ENCODE data around the gene PTPRJ. TPM values are rescaled to one million over a fixed set of nuclear protein-coding genes. Genes with fewer than 3 reads are reported as not detected.

The PTPRJ gene
- total and polyA plus RNA-seq, 3 donors from 2014 or later = 4.3 to 8.2 (median 6.6) TPM

DNA sequence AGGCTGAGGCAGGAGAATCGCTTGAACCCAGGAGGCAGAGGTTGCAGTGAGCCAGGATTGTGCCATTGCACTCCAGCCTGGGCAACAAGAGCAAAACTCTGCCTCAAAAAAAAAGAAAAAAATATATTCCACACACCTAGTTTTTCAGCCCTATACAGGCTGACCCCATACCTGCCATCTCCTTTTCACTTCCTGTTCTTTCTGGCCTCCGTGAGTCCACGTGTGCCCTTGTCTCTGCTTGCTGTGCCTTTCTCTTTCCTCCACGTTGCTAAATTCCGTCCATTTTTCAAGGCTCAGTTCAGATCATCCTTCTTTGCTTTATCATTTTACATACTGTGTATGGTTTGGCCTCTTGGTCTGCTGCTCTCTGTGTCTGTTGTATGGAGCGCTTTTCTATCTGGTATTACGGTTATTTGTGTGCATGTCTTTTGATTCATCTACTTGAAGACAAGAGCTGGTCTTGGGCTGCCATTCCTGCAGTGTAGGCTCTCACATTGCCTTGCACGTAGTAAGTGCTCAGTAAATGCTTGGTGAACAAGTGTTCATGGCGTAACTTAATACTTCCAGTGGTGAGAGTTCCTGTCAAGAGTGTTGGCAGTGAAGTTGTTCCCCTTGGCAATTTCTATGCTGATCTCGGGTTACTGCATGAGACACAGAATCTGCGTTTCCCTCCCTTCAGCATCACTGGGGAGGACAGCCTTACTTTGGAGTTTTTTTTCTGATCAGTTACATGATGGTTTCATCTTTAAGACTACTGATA lies 57.5 kb downstream of the PTPRJ start:
- intact Hi-C loops (cut with DNase I; ENCODE audit: low total_unique reads) = no loop called here
- Histone ChIP-seq H3K36me3 (ENCODE audit: low read depth, missing control alignments) (no peaks in the 10 kb centered on the region), H3K4me1 (no peaks in the 10 kb centered on the region), H3K27ac (no peak overlapping the region), H3K27me3 (no peaks in the 10 kb centered on the region), H3K9me3 (no peaks in the 10 kb centered on the region), H3K4me3 (no peak overlapping the region)
- WGBS, 2 donors = 92 to 93% methylated on average over 11 of the region's 11 CpGs
- no peak for TF ChIP-seq POLR2A (IDR thresholded peaks at IDR 0.05)
- TF ChIP-seq, protein P1, sequence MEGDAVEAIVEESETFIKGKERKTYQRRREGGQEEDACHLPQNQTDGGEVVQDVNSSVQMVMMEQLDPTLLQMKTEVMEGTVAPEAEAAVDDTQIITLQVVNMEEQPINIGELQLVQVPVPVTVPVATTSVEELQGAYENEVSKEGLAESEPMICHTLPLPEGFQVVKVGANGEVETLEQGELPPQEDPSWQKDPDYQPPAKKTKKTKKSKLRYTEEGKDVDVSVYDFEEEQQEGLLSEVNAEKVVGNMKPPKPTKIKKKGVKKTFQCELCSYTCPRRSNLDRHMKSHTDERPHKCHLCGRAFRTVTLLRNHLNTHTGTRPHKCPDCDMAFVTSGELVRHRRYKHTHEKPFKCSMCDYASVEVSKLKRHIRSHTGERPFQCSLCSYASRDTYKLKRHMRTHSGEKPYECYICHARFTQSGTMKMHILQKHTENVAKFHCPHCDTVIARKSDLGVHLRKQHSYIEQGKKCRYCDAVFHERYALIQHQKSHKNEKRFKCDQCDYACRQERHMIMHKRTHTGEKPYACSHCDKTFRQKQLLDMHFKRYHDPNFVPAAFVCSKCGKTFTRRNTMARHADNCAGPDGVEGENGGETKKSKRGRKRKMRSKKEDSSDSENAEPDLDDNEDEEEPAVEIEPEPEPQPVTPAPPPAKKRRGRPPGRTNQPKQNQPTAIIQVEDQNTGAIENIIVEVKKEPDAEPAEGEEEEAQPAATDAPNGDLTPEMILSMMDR (IDR thresholded peaks at IDR 0.05) = no peak
- no peak for DNase-seq

- Histone ChIP-seq H3K4me1 (no peaks in the 10 kb centered on the region), H3K27ac (no peak overlapping the region), H3K4me3 (no peak overlapping the region), H3K9me3 (no peaks in the 10 kb centered on the region), H3K27me3 (no peaks in the 10 kb centered on the region), H3K36me3 (ENCODE audit: low read depth, missing control alignments) (no peaks in the 10 kb centered on the region)
- WGBS, 2 donors = 87 to 90% methylated on average over 13 of the region's 13 CpGs
- TF ChIP-seq, protein P1 (IDR thresholded peaks at IDR 0.05) = no peak
- TF ChIP-seq POLR2A (IDR thresholded peaks at IDR 0.05) = no peak
- intact Hi-C loops (cut with DNase I; ENCODE audit: low total_unique reads) = no loop called here
- no peak for DNase-seq
Measured at GRCh38 chr11:48040830-48041444, 60.6 kb downstream of the PTPRJ start.

DNA sequence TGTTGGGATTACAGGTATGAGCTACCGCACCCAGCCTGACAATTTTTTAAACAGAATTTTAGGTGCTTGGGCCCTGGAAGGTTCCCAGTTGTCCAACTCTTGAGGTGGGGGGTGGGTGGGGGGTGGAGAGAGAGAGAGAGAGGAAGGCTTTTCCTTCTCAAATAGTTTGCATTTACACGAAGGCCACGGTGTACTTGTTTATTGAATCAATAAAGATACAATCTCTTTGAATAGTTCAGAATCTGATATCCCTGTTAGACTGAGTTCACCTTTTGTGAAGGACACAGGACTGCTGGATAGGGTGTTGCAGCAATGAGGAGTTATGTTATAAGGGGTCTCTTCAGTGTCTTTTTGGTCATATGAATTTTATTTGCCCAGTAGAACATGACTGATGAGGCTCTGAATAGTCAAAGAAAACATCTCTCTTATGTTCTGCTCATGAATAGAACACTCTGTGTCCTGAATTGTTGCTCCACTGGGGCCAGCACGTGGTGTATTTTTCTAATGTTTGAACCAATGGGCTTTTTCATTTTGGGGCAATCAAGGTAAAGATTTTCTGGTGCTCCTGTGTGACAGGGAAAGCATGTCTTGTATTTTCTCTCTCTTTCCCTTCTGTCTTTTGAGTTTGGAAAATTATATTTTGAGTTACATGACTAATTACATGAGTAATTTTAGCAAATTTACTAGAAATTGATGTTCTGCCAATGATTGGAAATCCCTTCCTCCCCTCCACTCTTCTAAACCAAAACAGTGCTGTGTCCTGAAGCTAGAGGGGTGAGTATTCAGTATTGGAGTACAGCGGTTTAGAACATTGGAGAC lies 61.7 kb downstream of the PTPRJ start:
- WGBS, 2 donors = 79 to 83% methylated on average over 5 of the region's 5 CpGs
- no peak for DNase-seq
- no peaks in the 10 kb centered on the region for H3K4me1 ChIP-seq

GRCh38 chr11:48043111-48043990 lies 63.0 kb downstream of the PTPRJ start:
- Histone ChIP-seq H3K4me1 (no peaks in the 10 kb centered on the region), H3K36me3 (ENCODE audit: low read depth, missing control alignments) (no peaks in the 10 kb centered on the region), H3K9me3 (no peaks in the 10 kb centered on the region), H3K4me3 (no peak overlapping the region), H3K27me3 (no peaks in the 10 kb centered on the region), H3K27ac (no peak overlapping the region)
- TF ChIP-seq, protein P1 (IDR thresholded peaks at IDR 0.05) = no peak
- no peak for TF ChIP-seq POLR2A (IDR thresholded peaks at IDR 0.05)
- WGBS, 2 donors = 72 to 81% methylated on average over 8 of the region's 8 CpGs
- intact Hi-C loops (cut with DNase I; ENCODE audit: low total_unique reads) = no loop called here
- DNase-seq = no peak

More for the DNA sequence above, 61.7 kb downstream of the PTPRJ start:
- Histone ChIP-seq H3K36me3 (ENCODE audit: low read depth, missing control alignments) (no peaks in the 10 kb centered on the region), H3K4me3 (no peak overlapping the region), H3K27ac (no peak overlapping the region), H3K27me3 (no peaks in the 10 kb centered on the region), H3K9me3 (no peaks in the 10 kb centered on the region)
- intact Hi-C loops (cut with DNase I; ENCODE audit: low total_unique reads) = no loop called here
- TF ChIP-seq, protein P1 (IDR thresholded peaks at IDR 0.05) = no peak
- no peak for TF ChIP-seq POLR2A (IDR thresholded peaks at IDR 0.05)
